Mucosa of descending colon (tissue), 3 donors: ENCODE results near the gene PWWP2A. TPM values are rescaled to one million over a fixed set of nuclear protein-coding genes. Genes with fewer than 3 reads are reported as not detected.

Source experiments
- ATAC-seq: fragments of 200-7000 bp; cut with Tn5 transposase; one replicate; pipeline ENCODE4 v1.9.1; 2020; ENCODE audit warnings: mild to moderate bottlenecking, moderate library complexity
- DNase-seq, 3 donors: peaks; one replicate each; pipeline ENCODE4 v3.0.0-alpha.2; 2020
- H3K36me3 ChIP-seq: fragments of 200-600 bp; one replicate; pipeline ENCODE4 v1.8.0; 2021; ENCODE audit warnings: low read depth, mild to moderate bottlenecking
- H3K4me1 ChIP-seq: fragments of 200-600 bp; one replicate; pipeline ENCODE4 v1.8.0; 2021; ENCODE audit warnings: low read depth, mild to moderate bottlenecking
- H3K4me3 ChIP-seq: fragments of 200-600 bp; one replicate; pipeline ENCODE4 v1.8.0; 2021; ENCODE audit warnings: mild to moderate bottlenecking
- H3K9me3 ChIP-seq: fragments of 200-600 bp; one replicate; pipeline ENCODE4 v1.8.0; 2021; ENCODE audit warnings: mild to moderate bottlenecking
- intact Hi-C, 2 donors: fragments of 100-400 bp; cut with DNase I in 1 of 2; cut with micrococcal nuclease in 1 of 2; formaldehyde crosslinking; loops; one replicate each; pipeline versions ENCODE4 v1.11.0 to v1.11.1; 2022; cut with DNase I, micrococcal nuclease
- total RNA-seq, 3 donors: library from RNA; stranded (reverse); fragmentation: NEBNext Ultra II Directional in 2 of 3; extraction: Animal tissue kit (Norgen Biotek cat#: 25700) in 2 of 3; gene quantifications; one replicate each; pipeline versions ENCODE4 v1.2.1 to v1.2.4, GENCODE V29; 2021 to 2023
- TF ChIP-seq, protein P1 (sequence below): fragments of 200-600 bp; IDR thresholded peaks from one replicate; pipeline ENCODE4 v1.8.0; 2022; ENCODE audit warnings: antibody characterized with exemption, mild to moderate bottlenecking
- donor health status: DM: no; HTN: no; CAD: no; lungs with moderate emphysema.
- donor health status: DM: no; HTN: no; CAD: no.
- donor health status: DM: no; HTN: yes; CAD: no.

Gene PWWP2A
- total RNA-seq, 3 donors from 2014 or later = 37.6 to 52.8 (median 41.3) TPM

DNA sequence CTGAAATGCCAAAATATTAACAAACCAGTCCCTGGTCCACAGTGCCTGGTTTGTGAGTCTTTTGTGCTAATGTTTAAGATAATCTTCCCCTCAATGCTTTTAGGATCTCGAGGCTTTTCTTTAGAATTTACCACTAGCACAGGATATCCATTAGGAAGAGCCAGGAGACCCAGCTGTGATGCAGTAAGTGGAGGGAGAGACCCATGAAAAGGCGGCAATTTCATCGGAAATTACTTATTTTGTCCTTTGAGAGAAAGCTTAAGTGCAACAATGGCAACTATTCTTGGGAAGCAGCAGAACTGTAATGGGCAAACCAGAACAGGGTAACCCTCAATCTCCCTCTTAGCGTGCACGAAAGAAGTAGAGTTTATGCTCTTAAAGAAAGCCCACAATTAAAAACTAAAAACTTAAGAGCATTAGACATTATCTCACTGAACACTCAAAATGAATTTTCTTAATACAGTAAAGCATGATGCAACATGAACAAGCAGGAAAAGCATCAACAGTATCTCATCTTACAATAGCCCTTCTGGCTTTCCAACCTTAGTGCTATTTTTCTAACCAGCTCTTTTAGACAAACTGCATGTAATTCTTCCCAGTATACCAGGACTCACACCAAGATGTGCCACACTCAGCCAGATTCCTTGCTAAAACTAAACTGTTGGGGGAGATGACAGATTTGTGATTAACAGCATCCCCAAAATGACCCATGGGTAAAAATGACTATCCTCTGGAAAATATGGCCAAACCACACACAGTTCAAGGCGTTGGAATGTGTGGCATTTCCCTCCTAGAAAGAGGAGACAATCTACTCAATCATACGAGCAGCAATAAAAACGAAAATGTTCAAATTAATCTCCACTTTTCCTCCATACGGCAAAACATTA, 36.4 kb downstream of the PWWP2A start:
- intact Hi-C loops = no loop called here
- peaks cover 19% of the 10 kb centered on the region for H3K4me1 ChIP-seq
- H3K9me3 ChIP-seq = no peaks in the 10 kb centered on the region
- TF ChIP-seq, protein P1, sequence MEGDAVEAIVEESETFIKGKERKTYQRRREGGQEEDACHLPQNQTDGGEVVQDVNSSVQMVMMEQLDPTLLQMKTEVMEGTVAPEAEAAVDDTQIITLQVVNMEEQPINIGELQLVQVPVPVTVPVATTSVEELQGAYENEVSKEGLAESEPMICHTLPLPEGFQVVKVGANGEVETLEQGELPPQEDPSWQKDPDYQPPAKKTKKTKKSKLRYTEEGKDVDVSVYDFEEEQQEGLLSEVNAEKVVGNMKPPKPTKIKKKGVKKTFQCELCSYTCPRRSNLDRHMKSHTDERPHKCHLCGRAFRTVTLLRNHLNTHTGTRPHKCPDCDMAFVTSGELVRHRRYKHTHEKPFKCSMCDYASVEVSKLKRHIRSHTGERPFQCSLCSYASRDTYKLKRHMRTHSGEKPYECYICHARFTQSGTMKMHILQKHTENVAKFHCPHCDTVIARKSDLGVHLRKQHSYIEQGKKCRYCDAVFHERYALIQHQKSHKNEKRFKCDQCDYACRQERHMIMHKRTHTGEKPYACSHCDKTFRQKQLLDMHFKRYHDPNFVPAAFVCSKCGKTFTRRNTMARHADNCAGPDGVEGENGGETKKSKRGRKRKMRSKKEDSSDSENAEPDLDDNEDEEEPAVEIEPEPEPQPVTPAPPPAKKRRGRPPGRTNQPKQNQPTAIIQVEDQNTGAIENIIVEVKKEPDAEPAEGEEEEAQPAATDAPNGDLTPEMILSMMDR = no peak
- H3K4me3 ChIP-seq = no peak overlapping the region
- no peak for DNase-seq
- H3K36me3 ChIP-seq = no peaks in the 10 kb centered on the region
- no peak for ATAC-seq

- no peaks in the 10 kb centered on the region for H3K36me3 ChIP-seq
- no peaks in the 10 kb centered on the region for H3K9me3 ChIP-seq
- intact Hi-C loops = no loop called here
- H3K4me1 ChIP-seq = peaks cover 13% of the 10 kb centered on the region
- no peak overlapping the region for H3K4me3 ChIP-seq
- DNase-seq = no peak
- TF ChIP-seq, protein P1 = no peak
- ATAC-seq = no peak
Measured at GRCh38 chr5:160081495-160081894, 37.8 kb downstream of the PWWP2A start.

DNA sequence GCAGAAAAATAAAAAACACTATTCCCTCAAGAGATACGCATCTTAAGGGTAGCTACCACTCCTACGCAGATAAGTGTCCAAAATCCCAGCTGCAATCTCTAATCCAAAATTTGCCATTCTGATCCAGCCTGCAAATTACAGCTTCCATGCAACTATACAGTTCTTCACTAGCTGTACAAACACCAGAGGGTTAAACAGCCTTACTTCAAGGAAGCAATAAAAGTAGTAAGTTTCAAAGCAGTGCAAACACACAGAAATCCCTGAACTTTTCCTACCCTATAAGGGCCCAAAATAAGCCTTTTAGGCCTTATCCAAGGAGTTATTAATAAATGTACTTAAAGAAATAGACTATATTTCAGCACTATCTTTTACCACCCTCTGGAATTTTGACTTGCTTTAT, 39.5 kb downstream of the PWWP2A start:
- Histone ChIP-seq H3K4me1 (peaks cover 13% of the 10 kb centered on the region), H3K36me3 (no peaks in the 10 kb centered on the region), H3K9me3 (no peaks in the 10 kb centered on the region), H3K4me3 (no peak overlapping the region)
- ATAC-seq (peak; percentile 83), DNase-seq (no peak)
- TF ChIP-seq, protein P1 = no peak
- intact Hi-C loops = no loop called here

DNA sequence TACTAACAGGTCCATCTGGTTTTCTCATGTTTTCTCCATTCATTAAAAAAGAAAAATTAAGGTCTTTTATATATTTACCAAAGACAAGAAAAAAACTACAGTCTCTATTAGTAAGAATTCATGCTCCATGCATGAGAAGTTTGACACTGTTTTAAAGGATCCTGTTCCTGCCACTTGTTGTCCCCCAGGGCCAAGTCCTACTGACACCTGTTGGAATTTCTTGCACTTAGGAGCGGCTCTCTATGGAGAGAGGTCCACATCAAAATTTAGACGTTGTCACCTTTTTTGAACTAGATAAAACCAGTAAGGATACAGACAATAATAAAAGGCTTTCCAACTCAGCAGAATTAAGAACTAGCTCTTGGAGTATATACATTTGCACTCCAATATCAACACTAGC, 42.3 kb downstream of the PWWP2A start:
- Histone ChIP-seq H3K9me3 (no peaks in the 10 kb centered on the region), H3K4me1 (peaks cover 16% of the 10 kb centered on the region), H3K4me3 (no peak overlapping the region), H3K36me3 (no peaks in the 10 kb centered on the region)
- TF ChIP-seq, protein P1 = no peak
- ATAC-seq (no peak), DNase-seq (no peak)
- intact Hi-C loops = no loop called here

GRCh38 chr5:160075073-160075472, 44.2 kb downstream of the PWWP2A start:
- Histone ChIP-seq H3K36me3 (no peaks in the 10 kb centered on the region), H3K4me3 (no peak overlapping the region), H3K9me3 (no peaks in the 10 kb centered on the region), H3K4me1 (peaks cover 12% of the 10 kb centered on the region)
- intact Hi-C loops = no loop called here
- no peak for ATAC-seq
- TF ChIP-seq, protein P1 = no peak
- no peak for DNase-seq
